Measurements from ENCODE around the gene AFF1.

DNA sequence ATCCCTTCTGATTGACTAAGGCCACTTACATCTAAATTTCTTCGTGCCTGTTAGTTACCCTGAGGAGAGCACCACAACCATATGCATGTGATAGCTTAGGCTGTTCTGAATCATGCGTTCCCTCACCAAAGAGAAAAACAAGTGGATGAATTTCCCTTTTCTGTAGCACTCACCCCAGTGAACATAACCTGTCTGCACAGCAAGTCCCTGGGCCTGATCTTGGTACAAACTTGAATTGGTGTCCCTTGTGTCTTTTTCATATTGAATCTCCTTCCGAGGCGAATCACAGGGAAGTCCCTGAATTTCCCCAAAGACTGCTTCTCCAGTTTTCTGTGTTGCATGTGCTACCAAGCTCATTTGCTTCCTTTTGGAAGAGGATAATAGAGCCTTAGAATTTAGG is 185.2 kb downstream of the AFF1 start:
- TF ChIP-seq CTCF (optimal IDR thresholded peaks at IDR 0.05 in 1 of 3, IDR thresholded peaks at IDR 0.05 in 1 of 3, conservative IDR thresholded peaks at IDR 0.05 in 1 of 3; ENCODE audit: extremely low read depth in 1 of 3, insufficient read depth in 2 of 3, low read length in 3 of 3) (no peak), EZH2 (IDR thresholded peaks at IDR 0.05; ENCODE audit: low read length) (no peak)

Data from keratinocyte (primary cell).